Purkinje cell (primary cell): ENCODE measurements around the gene CCDC175. TPM values are rescaled to one million over a fixed set of nuclear protein-coding genes. Genes with fewer than 3 reads are reported as not detected.

Experiments
- polyA plus RNA-seq: library from polyadenylated mRNA; unstranded; fragments of >200 nt; fragmentation: Nextera tagmentation; gene quantifications from 2 replicates; pipeline ENCODE4 v1.2.1, GENCODE V29; 2014

Gene CCDC175
- polyA plus RNA-seq: 4.2 and 5.4 TPM in 2 replicates

GRCh38 chr14:59576332-59577294 is at the start of gene CCDC175:
Gene CCDC175, minus strand, starts transcription at chr14:59576812. Its CDS starts 37 bp downstream, at chr14:59576775.

GRCh38 chr14:59483819-59484638 is 92.6 kb downstream of the CCDC175 start, which contains the start of the genes JKAMP and L3HYPDH:
Gene JKAMP, plus strand, starts transcription at chr14:59484517. Its CDS starts 73 bp downstream, at chr14:59484590.
Gene L3HYPDH, minus strand, starts transcription at chr14:59484408. Its CDS starts 92 bp downstream, at chr14:59484316.

GRCh38 chr14:59465316-59466135 is 111.1 kb downstream of the CCDC175 start, which contains the start of gene GPR135:
Gene GPR135, minus strand, starts transcription at chr14:59465380. Its CDS starts 154 bp downstream, at chr14:59465226.

Other genes with a start within 250 kb of the CCDC175 start
- 0.69 and 2.2 TPM in 2 replicates for gene GPR135, start 111.4 kb downstream of the CCDC175 start, polyA plus RNA-seq
- gene L3HYPDH, start 92.4 kb downstream of the CCDC175 start, polyA plus RNA-seq: 4.8 and 9.3 TPM in 2 replicates
- gene JKAMP, start 92.3 kb downstream of the CCDC175 start, polyA plus RNA-seq: 287 and 372 TPM in 2 replicates